HG03103 (cell line): ENCODE data around the gene SLC7A1.

Experiments
- ATAC-seq: cut with Tn5 transposase; IDR thresholded peaks from one replicate; pipeline ENCODE4 v1.9.1; 2021; ENCODE audit warnings: low read depth; ENCODE audit not compliant: unreplicated experiment

The SLC7A1 gene

DNA sequence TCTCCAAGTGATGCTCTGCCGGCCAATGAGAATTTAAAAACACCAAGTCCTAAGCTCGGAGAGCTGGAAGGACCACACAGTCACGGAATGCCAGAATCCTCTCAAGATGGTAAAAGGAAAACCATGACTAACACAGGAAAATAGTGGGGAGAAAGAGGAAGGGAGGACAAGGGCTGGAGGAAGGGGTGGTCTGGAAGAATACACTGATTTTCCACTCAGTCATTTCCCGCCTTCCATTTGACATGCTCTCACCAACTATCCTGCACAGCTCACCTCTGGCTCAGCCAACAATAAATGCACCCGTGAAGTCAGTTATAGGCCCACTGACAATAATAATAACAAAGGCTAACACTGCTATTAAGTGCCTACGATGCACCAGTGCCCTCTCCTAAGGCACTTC, 31.5 kb downstream of the SLC7A1 start:
- no peak for ATAC-seq

DNA sequence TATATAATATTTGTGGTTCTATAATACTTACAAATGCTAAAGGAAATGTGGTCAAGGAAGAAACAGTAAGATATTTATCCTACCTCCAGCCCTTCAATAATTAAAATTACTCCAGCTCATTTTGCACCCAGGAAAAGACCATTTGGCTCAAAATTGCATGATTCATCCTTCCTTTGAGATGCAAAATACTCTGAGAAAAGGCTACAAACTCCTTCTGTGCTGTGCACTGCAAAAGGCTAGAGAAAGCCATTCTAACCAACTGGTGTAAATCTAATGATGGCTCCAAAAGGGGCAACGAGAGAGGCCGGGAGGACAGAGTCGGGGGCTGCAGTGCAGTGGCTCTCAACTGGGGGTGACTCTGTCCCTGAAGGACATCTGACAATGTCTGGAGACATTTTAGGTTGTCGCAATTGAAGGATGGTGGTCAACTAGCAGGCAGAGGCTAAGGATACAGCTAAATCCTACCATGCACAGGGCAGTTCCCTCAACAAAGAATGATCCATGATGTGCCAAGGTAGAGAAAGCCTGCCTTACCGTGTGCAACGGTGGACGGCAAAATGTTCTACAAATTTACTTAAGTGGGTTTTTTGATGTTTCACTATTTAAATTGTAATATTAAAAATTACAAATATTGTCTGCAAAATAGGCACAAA, 32.6 kb downstream of the SLC7A1 start:
- no peak for ATAC-seq

DNA sequence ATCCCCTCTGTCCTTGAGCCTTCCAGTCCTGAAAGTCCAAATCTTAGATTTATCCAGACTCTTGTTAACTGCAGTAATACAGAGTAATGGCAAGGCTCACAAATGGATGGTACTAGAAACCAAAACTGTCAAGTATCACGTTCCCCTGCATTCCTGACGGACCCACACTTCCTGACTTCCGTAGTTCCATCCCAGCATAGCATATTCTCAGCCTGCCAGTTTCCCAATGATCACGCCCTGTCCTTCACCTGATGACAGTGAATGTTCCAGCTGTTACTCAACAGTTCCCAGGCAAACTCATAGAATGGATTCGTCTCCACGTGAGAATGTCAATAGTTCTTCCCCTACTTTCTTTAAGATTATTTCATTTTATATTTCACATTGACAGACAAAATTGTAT, 33.6 kb downstream of the SLC7A1 start:
- ATAC-seq, result no peak

DNA sequence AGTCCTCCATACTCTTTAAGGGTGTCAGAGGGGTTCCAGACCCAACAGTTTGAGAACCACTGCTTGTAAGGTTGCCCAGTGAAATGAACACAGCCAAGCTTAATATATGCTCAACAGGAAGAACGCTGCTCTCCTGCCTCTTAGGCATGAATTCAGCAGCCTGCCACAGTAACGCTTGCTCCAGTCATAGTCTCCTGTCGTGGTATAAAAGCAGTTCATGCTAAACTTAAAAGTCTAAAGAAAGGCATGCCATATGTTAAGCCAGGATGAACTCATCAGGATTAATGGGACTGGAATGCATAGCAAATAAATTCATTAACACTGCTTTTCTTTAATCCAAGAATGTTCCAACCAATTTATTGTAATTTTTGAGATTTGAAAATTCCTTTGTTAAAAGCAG, 38.7 kb downstream of the SLC7A1 start:
- ATAC-seq, result no peak

DNA sequence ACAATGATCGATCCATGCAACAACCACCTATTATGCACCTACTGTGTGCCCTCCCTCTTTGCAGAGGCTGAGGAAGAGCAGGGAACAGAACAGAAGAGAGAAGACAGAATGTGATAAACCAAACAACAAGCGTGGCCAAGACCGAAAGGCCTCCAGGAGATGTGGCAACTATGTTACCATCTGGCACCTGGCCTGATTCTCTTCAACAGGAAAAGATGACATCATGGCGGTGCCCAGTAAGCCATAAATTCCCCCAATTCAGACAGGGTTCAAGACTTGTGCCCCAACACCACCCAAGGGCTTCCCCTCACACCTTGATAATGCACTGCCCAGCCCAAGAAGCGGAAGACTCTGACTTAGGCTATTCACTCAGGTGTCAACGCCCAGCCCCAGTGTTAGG, 44.3 kb downstream of the SLC7A1 start:
- ATAC-seq, result no peak

DNA sequence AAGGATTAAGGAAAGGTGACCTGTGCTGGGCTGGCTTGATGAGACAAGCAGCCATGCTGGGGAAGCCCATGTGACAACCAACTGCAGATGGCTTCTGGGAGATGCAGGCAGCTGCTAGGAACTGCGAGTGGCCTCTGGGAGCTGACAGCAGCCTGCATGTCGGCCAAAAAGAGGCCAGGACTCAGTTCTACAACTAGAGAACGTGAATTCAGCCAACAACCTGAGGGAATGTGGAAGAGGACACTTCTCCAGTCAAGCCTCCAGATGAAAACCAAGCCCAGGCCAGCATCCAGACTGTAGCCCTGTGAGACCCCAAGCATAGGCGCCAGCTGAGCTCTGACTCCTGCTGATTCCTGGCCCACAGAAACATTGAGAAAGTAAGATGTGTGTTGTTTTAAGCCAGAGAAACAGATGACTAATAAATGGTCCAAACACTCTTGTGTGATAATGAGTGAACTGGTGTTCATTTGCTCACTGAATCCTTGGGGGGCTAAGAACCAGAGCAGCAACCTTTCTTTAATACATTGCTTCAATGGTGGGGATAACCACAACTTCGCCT, 45.0 kb downstream of the SLC7A1 start:
- no peak for ATAC-seq

DNA sequence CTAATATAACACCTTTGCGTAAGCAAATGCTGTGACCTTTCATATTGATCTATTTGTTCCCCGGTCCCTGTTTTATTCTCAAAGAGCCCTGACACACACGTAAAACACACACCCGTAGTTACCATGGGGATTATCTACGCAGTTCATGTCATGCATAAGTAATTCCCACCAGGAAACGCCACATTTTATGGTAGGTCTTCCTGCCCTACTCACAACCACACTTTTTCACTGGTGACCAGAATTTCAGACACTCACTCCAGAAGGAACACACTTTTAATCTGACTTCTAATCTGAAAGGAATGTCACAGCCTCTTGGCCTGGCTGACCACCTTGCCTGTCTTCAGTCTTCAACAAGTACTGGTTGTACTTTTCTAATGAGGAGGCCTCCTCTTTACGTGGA, 46.8 kb downstream of the SLC7A1 start:
- no peak for ATAC-seq

DNA sequence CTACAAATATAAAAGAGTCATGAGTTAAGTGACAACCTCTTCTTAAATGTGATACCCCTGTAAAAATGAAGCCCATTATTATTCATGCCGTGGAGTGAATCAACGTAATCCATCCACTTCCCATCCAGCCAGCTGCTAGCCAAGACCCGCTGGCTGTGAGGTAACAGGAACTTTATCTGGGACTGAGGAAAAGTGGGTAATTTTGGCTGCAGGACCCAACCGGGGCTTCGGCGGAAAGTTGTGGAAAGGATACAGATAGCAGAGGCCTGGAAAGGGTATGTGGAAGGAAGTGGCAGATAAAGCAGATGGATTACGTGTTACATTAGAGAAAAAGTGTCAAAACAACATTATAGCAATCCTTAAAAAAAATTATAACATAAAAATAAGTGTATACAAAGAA, 48.3 kb downstream of the SLC7A1 start:
- ATAC-seq, result no peak

DNA sequence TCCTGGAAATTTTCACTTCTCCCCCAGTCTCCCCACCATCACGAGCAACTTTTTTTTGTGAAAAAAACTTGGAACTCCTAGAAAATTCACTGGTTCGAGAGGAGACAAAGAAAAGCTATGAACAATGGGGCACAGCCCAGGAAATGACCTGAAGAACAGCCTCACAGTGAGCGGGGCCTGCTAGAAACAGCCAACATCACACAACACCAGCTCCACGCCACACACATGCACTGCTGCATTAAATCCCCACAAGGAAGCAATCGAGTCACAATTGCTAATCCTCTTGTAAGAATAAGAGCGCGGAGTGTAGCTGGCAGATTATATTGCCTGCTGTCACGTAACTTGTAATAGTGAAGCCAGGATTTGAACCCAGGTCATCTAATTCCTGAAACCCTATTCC, 48.8 kb downstream of the SLC7A1 start:
- ATAC-seq, result no peak

DNA sequence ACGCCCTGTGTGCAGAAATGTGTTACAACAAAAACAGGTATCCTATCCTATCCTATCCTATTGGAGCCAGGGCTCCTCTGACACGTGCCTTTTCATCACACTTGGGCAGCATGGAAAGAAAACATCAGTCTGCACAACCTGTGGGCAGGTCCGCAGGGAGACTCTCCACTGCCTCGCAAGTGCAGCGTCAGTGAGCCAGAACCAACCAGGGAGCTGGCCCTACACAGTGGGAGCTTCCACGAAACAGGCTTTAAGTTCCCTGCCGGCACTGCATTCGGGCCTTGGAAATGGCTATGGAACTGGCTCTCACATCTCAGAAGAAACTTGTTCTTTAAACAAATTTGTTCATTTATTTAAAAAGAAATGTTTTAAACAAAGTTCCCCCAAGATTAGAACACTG, 49.5 kb downstream of the SLC7A1 start:
- ATAC-seq, result no peak

DNA sequence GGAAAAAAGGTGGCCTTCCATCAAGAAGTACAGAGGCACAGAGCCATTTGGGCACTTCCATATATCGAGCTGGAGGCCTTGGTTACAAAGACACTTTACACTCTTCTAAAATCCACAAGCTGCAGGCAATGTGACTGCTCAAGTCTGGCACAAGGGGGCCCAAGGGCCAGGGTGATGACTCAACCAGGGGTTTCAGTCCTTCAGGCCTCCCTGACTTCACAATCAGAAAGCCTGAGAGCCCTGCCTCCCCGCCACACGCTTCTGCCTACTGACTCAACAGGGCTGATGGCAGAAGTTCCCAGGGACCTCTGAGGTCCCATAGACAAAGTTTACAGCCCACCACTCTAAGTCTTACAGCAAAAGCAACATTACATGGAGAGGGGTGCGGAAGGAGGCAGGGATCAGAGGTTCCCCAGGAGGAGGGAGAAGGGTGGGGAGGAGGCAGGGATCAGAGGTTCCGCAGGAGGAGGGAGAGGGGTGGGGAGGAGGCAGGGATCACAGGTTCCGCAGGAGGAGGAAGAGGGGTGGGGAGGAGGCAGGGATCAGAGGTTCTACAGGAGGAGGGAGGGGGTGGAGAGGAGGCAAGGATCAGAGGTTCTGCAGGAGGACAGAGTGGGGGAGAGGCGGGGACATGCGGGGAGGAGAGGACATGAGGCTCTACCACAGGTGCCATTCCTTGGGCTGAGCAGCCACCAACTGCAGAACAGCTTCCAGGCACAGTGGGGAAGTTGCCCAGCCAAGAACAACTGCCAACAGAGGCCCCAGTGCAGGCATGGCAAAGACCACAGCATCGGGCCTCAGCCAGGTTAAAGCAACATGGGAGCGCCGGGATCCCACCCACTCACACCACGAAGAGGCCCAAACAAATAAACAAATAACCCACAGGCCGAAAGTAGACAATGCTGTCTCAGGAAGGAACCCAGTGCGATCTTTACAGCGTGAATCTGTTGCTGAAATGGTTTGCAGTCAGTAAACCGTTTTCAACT, 52.0 kb downstream of the SLC7A1 start:
- peak; percentile 99 for ATAC-seq

DNA sequence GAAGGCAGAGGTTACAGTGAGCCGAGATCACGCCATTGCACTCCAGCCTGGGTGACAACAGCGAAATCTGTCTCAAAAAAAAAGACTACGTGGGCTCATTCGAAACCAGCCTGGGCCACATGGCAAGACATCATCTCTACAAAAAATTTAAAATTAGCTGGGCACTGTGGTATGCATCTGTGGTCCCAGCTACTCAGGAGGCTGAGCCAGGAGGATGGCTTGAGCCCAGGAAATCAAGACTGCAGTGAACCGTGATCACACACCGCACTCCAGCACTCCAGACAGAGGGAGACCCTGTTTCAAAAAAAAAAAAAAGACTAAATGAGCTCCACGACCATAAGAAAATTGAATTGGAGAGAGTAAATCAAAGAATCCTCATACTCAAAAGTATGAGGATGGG, 53.1 kb downstream of the SLC7A1 start:
- ATAC-seq, result no peak

DNA sequence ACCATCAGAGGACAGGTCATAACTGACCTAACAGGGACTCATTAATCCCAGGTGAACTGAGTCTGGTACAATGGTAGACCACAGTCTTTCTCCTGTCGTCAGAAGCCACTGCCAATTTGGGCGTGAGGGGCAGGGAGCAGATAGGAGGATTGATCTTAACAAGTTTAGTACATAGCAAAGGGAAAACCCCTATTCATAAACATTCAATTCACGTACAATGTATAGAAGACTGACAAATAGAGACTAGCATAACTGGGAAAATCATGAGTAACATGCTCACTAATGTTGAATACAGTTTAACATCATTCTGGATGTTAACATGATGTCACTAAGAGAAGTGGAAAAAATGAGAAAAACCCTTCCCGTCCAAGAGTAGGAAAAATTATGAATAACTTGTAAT, 54.1 kb downstream of the SLC7A1 start:
- no peak for ATAC-seq

DNA sequence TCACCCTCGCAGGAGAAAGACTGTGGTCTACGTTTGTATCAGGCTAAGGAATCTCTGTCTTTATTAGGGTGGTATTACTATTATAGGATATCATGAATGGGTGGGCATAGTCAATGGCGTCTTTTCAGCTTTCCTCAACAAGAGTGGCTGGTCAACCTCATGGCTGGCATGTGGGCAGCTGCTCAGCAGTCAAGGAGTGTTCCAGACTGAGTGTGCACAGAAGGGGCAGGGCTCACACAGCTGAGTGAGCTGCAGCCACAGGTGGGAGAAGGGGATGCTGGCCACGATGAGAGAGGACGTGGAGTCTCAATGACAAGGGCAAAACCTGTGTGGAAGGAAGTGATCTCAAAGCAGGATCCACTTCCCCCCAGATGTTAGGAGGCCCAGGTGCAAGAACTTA, 54.7 kb downstream of the SLC7A1 start:
- ATAC-seq, result no peak

DNA sequence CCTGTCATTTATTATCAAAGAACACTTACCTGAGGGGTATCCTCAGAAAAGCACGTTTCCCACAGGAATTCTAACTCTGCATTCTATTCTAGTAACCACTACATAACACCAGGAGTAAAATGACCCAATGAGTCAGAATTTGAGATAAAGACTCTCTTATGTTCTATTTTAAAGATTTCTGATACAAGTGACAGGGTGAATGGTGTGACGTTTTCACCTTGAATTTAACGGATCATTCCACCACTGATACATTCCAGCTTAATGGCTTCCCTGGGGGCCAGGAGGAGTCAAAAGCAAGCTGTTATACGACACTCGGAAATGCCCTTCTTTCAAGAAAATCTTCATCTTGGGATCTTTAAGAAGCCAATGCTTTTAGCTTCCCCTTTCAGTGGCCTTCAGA, 55.2 kb downstream of the SLC7A1 start:
- ATAC-seq, result no peak

DNA sequence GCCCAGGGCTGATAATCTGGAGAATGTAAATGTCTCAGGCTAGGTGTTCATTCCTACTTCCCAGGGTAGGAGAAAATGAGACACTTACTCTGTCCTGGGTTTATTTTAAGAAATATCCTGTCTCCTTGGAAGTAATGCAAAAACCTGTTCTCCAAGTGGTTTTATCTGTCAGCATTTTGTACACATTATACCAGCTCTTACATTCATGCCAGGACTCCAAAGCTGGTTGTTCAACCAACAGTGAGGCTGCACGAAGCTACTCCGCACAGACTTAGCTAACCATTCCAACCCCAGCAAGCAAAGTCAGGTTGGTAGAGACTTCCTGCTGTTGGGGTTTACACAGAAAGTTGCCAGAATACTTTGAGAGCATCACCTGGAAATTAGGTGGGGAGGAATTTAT, 55.6 kb downstream of the SLC7A1 start:
- no peak for ATAC-seq

DNA sequence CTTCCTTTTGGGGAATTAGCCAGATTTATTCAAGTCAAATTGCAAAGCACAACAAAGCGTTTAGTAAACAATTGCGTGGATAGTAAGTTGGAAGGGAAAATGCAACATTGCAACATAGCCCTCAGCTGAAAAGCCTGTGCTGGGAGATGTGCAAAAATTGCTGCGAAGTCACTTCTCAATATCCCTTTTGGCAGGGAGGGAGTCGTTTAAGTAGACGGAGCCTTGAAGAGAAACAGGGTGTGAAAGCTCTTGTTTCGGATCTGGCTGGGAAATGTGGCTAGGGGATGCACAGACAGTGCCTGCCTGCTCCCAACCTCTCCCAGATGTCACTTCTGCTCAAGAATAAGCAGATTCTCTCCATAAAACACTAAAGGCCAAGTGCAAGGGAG, 56.8 kb downstream of the SLC7A1 start:
- no peak for ATAC-seq

DNA sequence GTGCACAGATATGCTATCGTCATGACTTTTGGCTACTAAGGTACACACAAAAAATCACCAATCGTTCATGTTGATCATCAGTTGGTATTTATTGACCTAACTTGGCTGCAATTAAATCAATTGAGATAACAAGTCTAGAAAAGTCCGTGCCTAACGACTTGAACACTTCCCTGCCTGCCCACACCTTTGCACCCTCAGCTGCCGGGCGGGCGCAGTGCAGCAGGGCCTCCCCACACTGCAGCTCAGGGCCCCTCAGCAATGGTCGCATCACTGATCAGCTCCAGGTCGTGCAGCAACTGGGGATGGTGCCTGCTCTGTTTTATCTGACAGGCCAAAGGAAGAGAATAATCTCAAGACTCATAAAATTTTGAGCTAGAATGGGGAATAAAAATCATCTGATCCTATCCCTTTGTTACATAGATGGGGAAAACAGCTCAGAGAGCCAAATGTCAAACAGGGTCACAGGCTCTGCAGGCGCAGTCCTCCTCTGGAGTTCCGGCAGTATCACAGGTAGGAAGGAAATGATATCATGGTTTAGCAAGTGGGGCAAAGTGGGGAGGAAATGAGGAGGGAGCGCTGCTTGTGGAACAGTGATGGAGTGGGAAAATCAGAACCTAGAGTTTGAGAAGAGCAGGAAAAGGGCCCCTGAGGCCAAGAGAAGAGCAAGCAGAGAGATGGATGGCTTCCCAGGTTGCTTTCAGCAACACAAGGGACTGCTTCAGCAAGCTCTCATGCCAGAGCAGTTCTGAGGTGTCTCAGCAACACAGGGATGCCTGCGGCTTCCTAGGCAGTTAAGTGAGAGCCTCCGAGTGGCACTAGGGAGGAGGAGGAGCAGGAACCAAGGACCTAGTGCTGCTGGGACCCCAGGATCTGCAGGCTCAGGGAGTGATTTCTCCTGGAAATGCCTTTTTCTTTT, 57.5 kb downstream of the SLC7A1 start:
- no peak for ATAC-seq

DNA sequence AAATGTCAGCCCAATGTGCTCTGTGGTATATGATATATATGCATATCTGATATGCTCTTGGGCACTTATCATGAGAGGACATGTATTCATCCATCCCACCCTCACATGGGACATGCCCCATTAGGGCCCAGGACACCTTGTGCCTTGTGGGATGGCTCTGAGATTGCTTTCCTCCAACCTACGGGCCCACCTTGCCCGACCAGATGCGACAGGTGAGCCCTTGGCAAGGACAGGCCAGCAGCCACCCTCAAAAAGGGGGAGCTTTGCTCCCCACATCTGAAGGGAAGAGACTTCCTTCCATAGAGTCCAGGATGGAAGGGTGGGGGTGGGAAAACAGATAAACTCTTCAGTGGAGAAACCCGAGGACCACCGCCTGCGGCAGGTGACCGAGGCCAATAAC, 58.6 kb downstream of the SLC7A1 start:
- ATAC-seq, result no peak
